Neural cell (in vitro differentiated cells): ENCODE data around the gene ZNF521. TPM values are rescaled to one million over a fixed set of nuclear protein-coding genes. Genes with fewer than 3 reads are reported as not detected.

ENCODE experiments used
- H2AFZ ChIP-seq: fragments of 200-600, 300-800 bp; sonication (generic), shearing (Covaris generic); 2 replicates; pipeline ENCODE4 v1.6.0; 2014; ENCODE audit warnings: low read depth, mild to moderate bottlenecking, antibody characterized with exemption, low read length, moderate library complexity
- H3F3A ChIP-seq: fragments of 200-600 bp; shearing (Covaris generic); 2 replicates; pipeline ENCODE4 v1.6.1; 2016; ENCODE audit warnings: mild to moderate bottlenecking, moderate library complexity, mixed read lengths, antibody characterized with exemption, low read length; ENCODE audit not compliant: insufficient read depth, poor library complexity, severe bottlenecking
- H3K27ac ChIP-seq: fragments of 200-600, 300-800 bp; sonication (generic), shearing (Covaris generic); 2 replicates; pipeline ENCODE4 v1.5.1; 2014; ENCODE audit warnings: mild to moderate bottlenecking, low read length, moderate library complexity
- H3K27me3 ChIP-seq: fragments of 300-800, 200-600 bp; sonication (generic), shearing (Covaris generic); 2 replicates; pipeline ENCODE4 v1.6.0; 2014; ENCODE audit warnings: mild to moderate bottlenecking, low read depth, low read length, moderate library complexity; ENCODE audit not compliant: insufficient read depth
- H3K36me3 ChIP-seq: fragments of 300-800, 200-600 bp; sonication (generic), shearing (Covaris generic); 2 replicates; pipeline ENCODE4 v1.5.1; 2014; ENCODE audit warnings: mild to moderate bottlenecking, antibody characterized with exemption, low read length, moderate library complexity; ENCODE audit not compliant: insufficient read depth
- H3K4me2 ChIP-seq: fragments of 300-800, 200-600 bp; sonication (generic), shearing (Covaris generic); 2 replicates; pipeline ENCODE4 v1.6.0; 2014; ENCODE audit warnings: mild to moderate bottlenecking, low read length
- H3K4me3 ChIP-seq: fragments of 300-800, 200-600 bp; sonication (generic), shearing (Covaris generic); 2 replicates; pipeline ENCODE4 v1.5.1; 2014; ENCODE audit warnings: mild to moderate bottlenecking, low read length, moderate library complexity
- H3K79me2 ChIP-seq: fragments of 200-600 bp; shearing (Covaris generic); replicated peaks from 2 replicates; pipeline ENCODE4 v1.6.0; 2014; ENCODE audit warnings: mild to moderate bottlenecking, low read length, moderate library complexity; ENCODE audit not compliant: insufficient read depth
- H3K9ac ChIP-seq: fragments of 300-800, 200-600 bp; sonication (generic), shearing (Covaris generic); 2 replicates; pipeline ENCODE4 v1.6.1; 2016; ENCODE audit warnings: mild to moderate bottlenecking, low read length, mixed read lengths
- H3K9me2 ChIP-seq: fragments of 200-600 bp; shearing (Covaris generic); 2 replicates; pipeline ENCODE4 v1.6.1; 2016; ENCODE audit warnings: mild to moderate bottlenecking, low read length, mixed read lengths; ENCODE audit not compliant: insufficient read depth
- H3K9me3 ChIP-seq: fragments of 200-600, 300-800 bp; sonication (generic), shearing (Covaris generic); 2 replicates; pipeline ENCODE4 v1.6.1; 2016; ENCODE audit warnings: mild to moderate bottlenecking, mixed run types, low read length, moderate library complexity, mixed read lengths
- H4K20me1 ChIP-seq: fragments of 200-600 bp; shearing (Covaris generic); 2 replicates; pipeline ENCODE4 v1.6.1; 2016; ENCODE audit warnings: mild to moderate bottlenecking, mixed run types; ENCODE audit not compliant: insufficient read depth
- CTCF ChIP-seq: fragments of 450-650 bp; IDR thresholded peaks from 2 replicates; pipeline ENCODE4 v1.5.1; 2014; ENCODE audit warnings: antibody characterized with exemption, mild to moderate bottlenecking, moderate library complexity; ENCODE audit not compliant: poor library complexity, severe bottlenecking
- EP300 ChIP-seq: fragments of 450-650 bp; conservative IDR thresholded peaks from 2 replicates; pipeline ENCODE4 v1.6.1; 2014; ENCODE audit warnings: antibody characterized with exemption, mild to moderate bottlenecking, moderate library complexity; ENCODE audit not compliant: poor library complexity, severe bottlenecking
- EZH2 ChIP-seq: fragments of 200-600, 300-800 bp; shearing (Covaris generic), sonication (generic); IDR thresholded peaks from 2 replicates; pipeline ENCODE4 v1.6.1; 2014; ENCODE audit warnings: antibody characterized with exemption, low read length, borderline replicate concordance, mild to moderate bottlenecking; ENCODE audit not compliant: insufficient read depth, poor library complexity, severe bottlenecking
- MXI1 ChIP-seq: fragments of 450-650 bp; conservative IDR thresholded peaks from 2 replicates; pipeline ENCODE4 v1.6.1; 2014; ENCODE audit warnings: antibody characterized with exemption, mild to moderate bottlenecking; ENCODE audit not compliant: poor library complexity, severe bottlenecking
- POLR2AphosphoS5 ChIP-seq: IDR thresholded peaks from 2 replicates; pipeline ENCODE4 v1.6.1; 2012
- RAD21 ChIP-seq: fragments of 450-650 bp; conservative IDR thresholded peaks from 2 replicates; pipeline ENCODE4 v1.6.1; 2014; ENCODE audit warnings: antibody characterized with exemption, mild to moderate bottlenecking, moderate library complexity
- SMC3 ChIP-seq: fragments of 450-650 bp; conservative IDR thresholded peaks from 2 replicates; pipeline ENCODE4 v1.6.1; 2014; ENCODE audit warnings: antibody characterized with exemption, mild to moderate bottlenecking, moderate library complexity; ENCODE audit not compliant: poor library complexity
- TAF1 ChIP-seq: IDR thresholded peaks from 2 replicates; pipeline ENCODE4 v1.6.1; 2012; ENCODE audit warnings: low read depth
- polyA plus RNA-seq: library from polyadenylated mRNA; depleted of rRNA; stranded (reverse); fragments of >200 nt; gene quantifications from 2 replicates; pipeline ENCODE4 v1.2.3, GENCODE V29; 2014
- TF ChIP-seq, protein P1 (sequence below): IDR thresholded peaks from 2 replicates; pipeline ENCODE4 v1.6.1; 2012; ENCODE audit warnings: borderline replicate concordance

Gene ZNF521
- polyA plus RNA-seq, 1 donor from 2014 or later = 101 TPM

- Histone ChIP-seq H4K20me1 (no peaks in the 10 kb centered on the region), H3K27ac (no peak overlapping the region), H3K27me3 (no peaks in the 10 kb centered on the region), H3K9ac (no peak overlapping the region), H3K4me2 (no peak overlapping the region), H3K79me2 (peaks cover 83% of the 10 kb centered on the region), H3K9me3 (no peaks in the 10 kb centered on the region), H3F3A (peaks cover 14% of the 10 kb centered on the region), H3K4me3 (no peak overlapping the region), H2AFZ (no peak overlapping the region), H3K9me2 (no peaks in the 10 kb centered on the region), H3K36me3 (no peaks in the 10 kb centered on the region)
- no peak for TF ChIP-seq CTCF
Observed at GRCh38 chr18:25279133-25279532, 72.8 kb downstream of the ZNF521 start.

DNA sequence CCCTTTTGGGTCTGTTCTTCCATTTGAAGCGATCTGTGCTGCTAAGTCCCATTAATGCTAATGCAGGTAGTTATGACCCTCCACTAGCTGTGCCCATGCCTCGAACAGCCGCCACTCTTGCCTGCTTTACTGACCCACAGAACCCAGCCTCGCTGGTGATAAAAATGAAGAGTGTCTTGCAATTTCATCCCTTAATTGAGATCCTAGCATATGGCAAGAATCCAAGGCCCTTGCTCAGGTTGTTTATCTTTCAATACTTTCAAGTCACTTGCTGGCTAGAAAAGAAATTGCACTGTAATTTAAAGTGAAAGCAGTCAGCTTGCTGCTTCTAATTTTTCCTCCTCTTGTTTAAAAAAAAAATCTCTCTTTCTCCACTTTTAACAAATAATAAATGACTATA lies 73.6 kb downstream of the ZNF521 start:
- Histone ChIP-seq H3K9me3 (no peaks in the 10 kb centered on the region), H2AFZ (no peak overlapping the region), H3K9me2 (no peaks in the 10 kb centered on the region), H3F3A (peaks cover 8% of the 10 kb centered on the region), H3K27me3 (no peaks in the 10 kb centered on the region), H3K4me3 (no peak overlapping the region), H3K36me3 (no peaks in the 10 kb centered on the region), H3K9ac (no peak overlapping the region), H3K4me2 (no peak overlapping the region), H3K27ac (no peak overlapping the region), H3K79me2 (peaks cover 90% of the 10 kb centered on the region), H4K20me1 (no peaks in the 10 kb centered on the region)
- TF ChIP-seq EZH2 (no peak), RAD21 (no peak), EP300 (no peak), TAF1 (no peak), POLR2AphosphoS5 (no peak)
- TF ChIP-seq, protein P1, sequence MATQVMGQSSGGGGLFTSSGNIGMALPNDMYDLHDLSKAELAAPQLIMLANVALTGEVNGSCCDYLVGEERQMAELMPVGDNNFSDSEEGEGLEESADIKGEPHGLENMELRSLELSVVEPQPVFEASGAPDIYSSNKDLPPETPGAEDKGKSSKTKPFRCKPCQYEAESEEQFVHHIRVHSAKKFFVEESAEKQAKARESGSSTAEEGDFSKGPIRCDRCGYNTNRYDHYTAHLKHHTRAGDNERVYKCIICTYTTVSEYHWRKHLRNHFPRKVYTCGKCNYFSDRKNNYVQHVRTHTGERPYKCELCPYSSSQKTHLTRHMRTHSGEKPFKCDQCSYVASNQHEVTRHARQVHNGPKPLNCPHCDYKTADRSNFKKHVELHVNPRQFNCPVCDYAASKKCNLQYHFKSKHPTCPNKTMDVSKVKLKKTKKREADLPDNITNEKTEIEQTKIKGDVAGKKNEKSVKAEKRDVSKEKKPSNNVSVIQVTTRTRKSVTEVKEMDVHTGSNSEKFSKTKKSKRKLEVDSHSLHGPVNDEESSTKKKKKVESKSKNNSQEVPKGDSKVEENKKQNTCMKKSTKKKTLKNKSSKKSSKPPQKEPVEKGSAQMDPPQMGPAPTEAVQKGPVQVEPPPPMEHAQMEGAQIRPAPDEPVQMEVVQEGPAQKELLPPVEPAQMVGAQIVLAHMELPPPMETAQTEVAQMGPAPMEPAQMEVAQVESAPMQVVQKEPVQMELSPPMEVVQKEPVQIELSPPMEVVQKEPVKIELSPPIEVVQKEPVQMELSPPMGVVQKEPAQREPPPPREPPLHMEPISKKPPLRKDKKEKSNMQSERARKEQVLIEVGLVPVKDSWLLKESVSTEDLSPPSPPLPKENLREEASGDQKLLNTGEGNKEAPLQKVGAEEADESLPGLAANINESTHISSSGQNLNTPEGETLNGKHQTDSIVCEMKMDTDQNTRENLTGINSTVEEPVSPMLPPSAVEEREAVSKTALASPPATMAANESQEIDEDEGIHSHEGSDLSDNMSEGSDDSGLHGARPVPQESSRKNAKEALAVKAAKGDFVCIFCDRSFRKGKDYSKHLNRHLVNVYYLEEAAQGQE = no peak

DNA sequence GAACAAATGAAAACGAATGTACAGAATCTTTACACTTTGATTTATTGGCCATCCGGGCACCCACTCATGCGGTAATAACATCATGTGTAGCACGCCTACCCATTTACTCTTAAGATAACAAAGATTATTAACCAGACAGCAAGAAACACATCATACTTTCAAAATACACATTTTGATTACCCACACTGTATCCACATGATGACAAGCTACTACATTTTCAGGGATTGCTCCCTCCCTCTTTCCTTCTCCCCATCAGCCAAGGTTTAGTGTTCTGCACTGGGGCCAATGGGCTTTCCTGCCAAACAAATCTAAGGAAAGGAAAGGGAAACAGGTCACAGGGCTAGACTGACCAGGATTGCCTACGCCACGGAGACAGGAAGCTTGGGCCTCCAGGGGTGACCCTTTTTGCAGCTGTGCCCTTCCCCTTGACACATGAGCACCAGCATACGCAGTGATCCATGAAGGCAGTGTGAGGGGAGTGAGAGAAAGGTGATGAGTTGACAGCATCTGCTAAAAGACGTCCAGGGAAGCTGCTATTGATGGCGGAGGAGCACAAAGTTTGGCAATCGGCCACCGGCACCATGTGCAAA lies 76.5 kb downstream of the ZNF521 start:
- Histone ChIP-seq H2AFZ (no peak overlapping the region), H3K79me2 (peaks cover 73% of the 10 kb centered on the region), H3K4me3 (no peak overlapping the region), H3F3A (peaks cover 4% of the 10 kb centered on the region), H3K9me2 (no peaks in the 10 kb centered on the region), H3K36me3 (no peaks in the 10 kb centered on the region), H4K20me1 (no peaks in the 10 kb centered on the region), H3K27me3 (no peaks in the 10 kb centered on the region), H3K4me2 (no peak overlapping the region), H3K9me3 (no peaks in the 10 kb centered on the region), H3K27ac (no peak overlapping the region), H3K9ac (no peak overlapping the region)
- TF ChIP-seq MXI1 (no peak), TAF1 (no peak), SMC3 (no peak), EZH2 (no peak), RAD21 (no peak), EP300 (no peak), POLR2AphosphoS5 (no peak), CTCF (no peak)
- TF ChIP-seq, protein P1 = no peak
